DLD1 (cell line): ENCODE results near the gene EBF3.

Experiments used
- in situ Hi-C: cut with HindIII; loops from 2 replicates; pipeline ENCODE4 v1.10.0; 2017; ENCODE audit warnings: low sequenced_read_pairs

The EBF3 gene

GRCh38 chr10:129945526-129945925 lies 18.5 kb downstream of the EBF3 start:
- in situ Hi-C loops: no loop called here

- in situ Hi-C loops: no loop called here
Measured at GRCh38 chr10:129945064-129945463, 19.0 kb downstream of the EBF3 start.

GRCh38 chr10:129944456-129944855 lies 19.6 kb downstream of the EBF3 start:
- in situ Hi-C loops: no loop called here

GRCh38 chr10:129942936-129943715 lies 20.9 kb downstream of the EBF3 start:
- in situ Hi-C loops: no loop called here

GRCh38 chr10:129942391-129942790 lies 21.7 kb downstream of the EBF3 start:
- in situ Hi-C loops: no loop called here

GRCh38 chr10:129942019-129942277 lies 22.1 kb downstream of the EBF3 start:
- in situ Hi-C loops: no loop called here

- in situ Hi-C loops: no loop called here
Measured at GRCh38 chr10:129941199-129942018, 22.7 kb downstream of the EBF3 start.

- in situ Hi-C loops: no loop called here
Measured at GRCh38 chr10:129940617-129941198, 23.4 kb downstream of the EBF3 start.

GRCh38 chr10:129939416-129940275 lies 24.4 kb downstream of the EBF3 start:
- in situ Hi-C loops: no loop called here

GRCh38 chr10:129938460-129938859 lies 25.6 kb downstream of the EBF3 start:
- in situ Hi-C loops: no loop called here

- in situ Hi-C loops: no loop called here
Measured at GRCh38 chr10:129937351-129937751, 26.7 kb downstream of the EBF3 start.

GRCh38 chr10:129936923-129937300 lies 27.2 kb downstream of the EBF3 start:
- in situ Hi-C loops: no loop called here

GRCh38 chr10:129936266-129936922 lies 27.7 kb downstream of the EBF3 start:
- in situ Hi-C loops: no loop called here

GRCh38 chr10:129935867-129936152 lies 28.3 kb downstream of the EBF3 start:
- in situ Hi-C loops: no loop called here

GRCh38 chr10:129935102-129935866 lies 28.8 kb downstream of the EBF3 start:
- in situ Hi-C loops: no loop called here

GRCh38 chr10:129934196-129934925 lies 29.7 kb downstream of the EBF3 start:
- in situ Hi-C loops: no loop called here

GRCh38 chr10:129933456-129934092 lies 30.5 kb downstream of the EBF3 start:
- in situ Hi-C loops: no loop called here

GRCh38 chr10:129932751-129933433 lies 31.2 kb downstream of the EBF3 start:
- in situ Hi-C loops: no loop called here
